NCI-H446 treated with DMSO at 0.1 percent for 48 hours (cell line): ENCODE data around the gene GOLGA6L10.
"Not testable (repeated sequence)": the region's sequence is repeated elsewhere in the genome, so short reads cannot be mapped to it uniquely, and the experiment has no call there.

Source experiments
- DNase-seq: peaks from one replicate; lab custom pipeline; 2025; lab: John Stamatoyannopoulos, UW

GOLGA6L10 gene

GRCh38 chr15:82299511-82299914 lies 49.8 kb downstream of the GOLGA6L10 start:
- DNase-seq: not testable (repeated sequence)

- DNase-seq: no peak
These were observed 50.8 kb downstream of the GOLGA6L10 start for GRCh38 chr15:82298520-82298919.

- no peak for DNase-seq
These were observed 51.2 kb downstream of the GOLGA6L10 start for GRCh38 chr15:82298032-82298431.

- no peak for DNase-seq
These were observed 51.7 kb downstream of the GOLGA6L10 start for GRCh38 chr15:82297546-82297945.

- DNase-seq: no peak
These were observed 55.1 kb downstream of the GOLGA6L10 start for GRCh38 chr15:82294061-82294690.

GRCh38 chr15:82292271-82292670 lies 57.0 kb downstream of the GOLGA6L10 start:
- no peak for DNase-seq
